Subcutaneous adipose tissue (tissue), 4 donors: ENCODE results near the gene SEMA4G. TPM values are rescaled to one million over a fixed set of nuclear protein-coding genes. Genes with fewer than 3 reads are reported as not detected.

ENCODE experiments used
- CTCF ChIP-seq: fragments of 450-650 bp; IDR thresholded peaks from one replicate; pipeline ENCODE4 v1.5.1; 2016; ENCODE audit warnings: low read depth, mild to moderate bottlenecking, control low read depth, antibody characterized with exemption, moderate library complexity
- total RNA-seq, 4 donors: library from RNA; depleted of rRNA; stranded (reverse); fragments of >200 nt; gene quantifications; one replicate each; pipeline ENCODE4 v1.1.0, GENCODE V29; 2016

The SEMA4G gene
- total RNA-seq, 4 donors from 2014 or later = under 0.01 to 5.7 (median 0.51) TPM; not detected in 1

- no peak for TF ChIP-seq CTCF
Measured at GRCh38 chr10:100970914-100971811, 1.9 kb downstream of the SEMA4G start.

- TF ChIP-seq CTCF = no peak
Measured at GRCh38 chr10:100972115-100972903, 3.0 kb downstream of the SEMA4G start.

GRCh38 chr10:100972904-100973535, 3.7 kb downstream of the SEMA4G start:
- TF ChIP-seq CTCF = no peak

GRCh38 chr10:100976906-100977305, 7.6 kb downstream of the SEMA4G start:
- no peak for TF ChIP-seq CTCF

- no peak for TF ChIP-seq CTCF
Measured at GRCh38 chr10:100977436-100977835, 8.1 kb downstream of the SEMA4G start.

GRCh38 chr10:100978121-100978900, 9.0 kb downstream of the SEMA4G start:
- no peak for TF ChIP-seq CTCF
